Skeletal muscle satellite cell (primary cell): ENCODE measurements around the gene MICU1.

ENCODE experiments used
- H3K27me3 ChIP-seq: 2 replicates; pipeline ENCODE4 v1.7.0; 2013; ENCODE audit warnings: low read length; ENCODE audit not compliant: control insufficient read depth, insufficient read depth
- H3K36me3 ChIP-seq: 2 replicates; pipeline ENCODE4 v1.7.0; 2013; ENCODE audit warnings: mild to moderate bottlenecking, control low read depth, low read length; ENCODE audit not compliant: insufficient read depth
- H3K4me1 ChIP-seq: 2 replicates; pipeline ENCODE4 v1.7.0; 2013; ENCODE audit warnings: low read length; ENCODE audit not compliant: control insufficient read depth, insufficient read depth
- H3K4me2 ChIP-seq: 2 replicates; pipeline ENCODE4 v1.7.0; 2013; ENCODE audit warnings: mild to moderate bottlenecking, low read length
- H3K4me3 ChIP-seq: 2 replicates; pipeline ENCODE4 v1.7.0; 2013; ENCODE audit warnings: low read length
- H3K9ac ChIP-seq: 2 replicates; pipeline ENCODE4 v1.7.0; 2013; ENCODE audit warnings: mild to moderate bottlenecking, low read depth, low read length, moderate library complexity
- H3K9me3 ChIP-seq: replicated peaks from 2 replicates; pipeline ENCODE4 v1.7.0; 2013; ENCODE audit warnings: mild to moderate bottlenecking, control low read depth, low read length

The MICU1 gene

GRCh38 chr10:72593963-72594362 is 31.9 kb downstream of the MICU1 start:
- H3K4me2 ChIP-seq: no peak overlapping the region
- no peak overlapping the region for H3K4me3 ChIP-seq
- no peaks in the 10 kb centered on the region for H3K9me3 ChIP-seq
- no peaks in the 10 kb centered on the region for H3K36me3 ChIP-seq
- no peaks in the 10 kb centered on the region for H3K4me1 ChIP-seq
- H3K27me3 ChIP-seq: no peaks in the 10 kb centered on the region
- H3K9ac ChIP-seq: no peak overlapping the region

GRCh38 chr10:72588266-72588665 is 37.6 kb downstream of the MICU1 start:
- H3K4me3 ChIP-seq: no peak overlapping the region
- H3K27me3 ChIP-seq: no peaks in the 10 kb centered on the region
- H3K9ac ChIP-seq: no peak overlapping the region
- no peaks in the 10 kb centered on the region for H3K9me3 ChIP-seq
- H3K4me1 ChIP-seq: no peaks in the 10 kb centered on the region
- H3K36me3 ChIP-seq: no peaks in the 10 kb centered on the region
- no peak overlapping the region for H3K4me2 ChIP-seq

- H3K4me2 ChIP-seq: no peak overlapping the region
- no peaks in the 10 kb centered on the region for H3K9me3 ChIP-seq
- H3K4me3 ChIP-seq: no peak overlapping the region
- no peaks in the 10 kb centered on the region for H3K36me3 ChIP-seq
- H3K27me3 ChIP-seq: no peaks in the 10 kb centered on the region
- no peak overlapping the region for H3K9ac ChIP-seq
- no peaks in the 10 kb centered on the region for H3K4me1 ChIP-seq
Observed at GRCh38 chr10:72587568-72587967, 38.3 kb downstream of the MICU1 start.

GRCh38 chr10:72574636-72575035 is 51.2 kb downstream of the MICU1 start:
- H3K9me3 ChIP-seq: no peaks in the 10 kb centered on the region
- no peak overlapping the region for H3K9ac ChIP-seq
- no peaks in the 10 kb centered on the region for H3K4me1 ChIP-seq
- no peaks in the 10 kb centered on the region for H3K36me3 ChIP-seq
- H3K4me3 ChIP-seq: no peak overlapping the region
- H3K27me3 ChIP-seq: no peaks in the 10 kb centered on the region
- H3K4me2 ChIP-seq: no peak overlapping the region

GRCh38 chr10:72573079-72573478 is 52.8 kb downstream of the MICU1 start:
- no peak overlapping the region for H3K9ac ChIP-seq
- no peaks in the 10 kb centered on the region for H3K9me3 ChIP-seq
- peaks cover 3% of the 10 kb centered on the region for H3K4me1 ChIP-seq
- no peak overlapping the region for H3K4me3 ChIP-seq
- H3K36me3 ChIP-seq: no peaks in the 10 kb centered on the region
- no peak overlapping the region for H3K4me2 ChIP-seq
- H3K27me3 ChIP-seq: no peaks in the 10 kb centered on the region

- peaks cover 17% of the 10 kb centered on the region for H3K4me1 ChIP-seq
- H3K27me3 ChIP-seq: no peaks in the 10 kb centered on the region
- peak overlapping the region; percentile 67 for H3K4me2 ChIP-seq
- peak overlapping the region; percentile 39 for H3K4me3 ChIP-seq
- H3K9me3 ChIP-seq: no peaks in the 10 kb centered on the region
- H3K9ac ChIP-seq: peak overlapping the region; percentile 50
- H3K36me3 ChIP-seq: peaks cover 9% of the 10 kb centered on the region
Observed at GRCh38 chr10:72567889-72568640, 57.8 kb downstream of the MICU1 start.

- peaks cover 12% of the 10 kb centered on the region for H3K36me3 ChIP-seq
- peak overlapping the region; percentile 50 for H3K9ac ChIP-seq
Observed at GRCh38 chr10:72567421-72567820, 58.5 kb downstream of the MICU1 start.

GRCh38 chr10:72564596-72564995 is 61.3 kb downstream of the MICU1 start:
- Histone ChIP-seq H3K4me3 (no peak overlapping the region), H3K9me3 (no peaks in the 10 kb centered on the region), H3K27me3 (no peaks in the 10 kb centered on the region), H3K9ac (no peak overlapping the region), H3K36me3 (peaks cover 22% of the 10 kb centered on the region), H3K4me1 (peaks cover 17% of the 10 kb centered on the region), H3K4me2 (no peak overlapping the region)

More at GRCh38 chr10:72567421-72567820, 58.5 kb downstream of the MICU1 start:
- peaks cover 17% of the 10 kb centered on the region for H3K4me1 ChIP-seq
- H3K27me3 ChIP-seq: no peaks in the 10 kb centered on the region
- H3K4me2 ChIP-seq: peak overlapping the region; percentile 67
- no peaks in the 10 kb centered on the region for H3K9me3 ChIP-seq
- H3K4me3 ChIP-seq: peak overlapping the region; percentile 39

GRCh38 chr10:72563327-72563932 is 62.4 kb downstream of the MICU1 start:
- Histone ChIP-seq H3K4me2 (no peak overlapping the region), H3K36me3 (peaks cover 22% of the 10 kb centered on the region), H3K9ac (no peak overlapping the region)

GRCh38 chr10:72561745-72562166 is 64.1 kb downstream of the MICU1 start:
- Histone ChIP-seq H3K36me3 (peaks cover 22% of the 10 kb centered on the region), H3K27me3 (no peaks in the 10 kb centered on the region), H3K4me2 (no peak overlapping the region), H3K9me3 (no peaks in the 10 kb centered on the region), H3K9ac (no peak overlapping the region), H3K4me1 (peaks cover 5% of the 10 kb centered on the region), H3K4me3 (no peak overlapping the region)

More at GRCh38 chr10:72563327-72563932, 62.4 kb downstream of the MICU1 start:
- no peak overlapping the region for H3K4me3 ChIP-seq
- H3K27me3 ChIP-seq: no peaks in the 10 kb centered on the region
- peaks cover 17% of the 10 kb centered on the region for H3K4me1 ChIP-seq
- H3K9me3 ChIP-seq: no peaks in the 10 kb centered on the region

- H3K9ac ChIP-seq: no peak overlapping the region
- H3K9me3 ChIP-seq: no peaks in the 10 kb centered on the region
- H3K4me2 ChIP-seq: no peak overlapping the region
- no peaks in the 10 kb centered on the region for H3K27me3 ChIP-seq
- no peak overlapping the region for H3K4me3 ChIP-seq
- H3K36me3 ChIP-seq: peaks cover 10% of the 10 kb centered on the region
- H3K4me1 ChIP-seq: peaks cover 10% of the 10 kb centered on the region
Observed at GRCh38 chr10:72557362-72557761, 68.5 kb downstream of the MICU1 start.

- Histone ChIP-seq H3K4me3 (no peak overlapping the region), H3K4me1 (peaks cover 10% of the 10 kb centered on the region), H3K36me3 (peaks cover 17% of the 10 kb centered on the region), H3K9ac (no peak overlapping the region), H3K27me3 (no peaks in the 10 kb centered on the region), H3K9me3 (no peaks in the 10 kb centered on the region), H3K4me2 (no peak overlapping the region)
Observed at GRCh38 chr10:72552857-72553256, 73.0 kb downstream of the MICU1 start.
